Lower leg skin (tissue), 3 donors: ENCODE data around the gene STAG1.

Source experiments
- POLR2A ChIP-seq, 2 donors: fragments of 450-650 bp; IDR thresholded peaks; one replicate each; pipeline ENCODE4 v1.6.1; 2016 to 2017; ENCODE audit warnings: antibody characterized with exemption in 2 of 2, mild to moderate bottlenecking in 1 of 2, moderate library complexity in 1 of 2
- TF ChIP-seq, protein P1 (sequence below), 3 donors: fragments of 450-650 bp; IDR thresholded peaks; one replicate each; pipeline ENCODE4 v1.5.1; 2016; ENCODE audit warnings: antibody characterized with exemption in 3 of 3, mild to moderate bottlenecking in 3 of 3, moderate library complexity in 2 of 3

DNA sequence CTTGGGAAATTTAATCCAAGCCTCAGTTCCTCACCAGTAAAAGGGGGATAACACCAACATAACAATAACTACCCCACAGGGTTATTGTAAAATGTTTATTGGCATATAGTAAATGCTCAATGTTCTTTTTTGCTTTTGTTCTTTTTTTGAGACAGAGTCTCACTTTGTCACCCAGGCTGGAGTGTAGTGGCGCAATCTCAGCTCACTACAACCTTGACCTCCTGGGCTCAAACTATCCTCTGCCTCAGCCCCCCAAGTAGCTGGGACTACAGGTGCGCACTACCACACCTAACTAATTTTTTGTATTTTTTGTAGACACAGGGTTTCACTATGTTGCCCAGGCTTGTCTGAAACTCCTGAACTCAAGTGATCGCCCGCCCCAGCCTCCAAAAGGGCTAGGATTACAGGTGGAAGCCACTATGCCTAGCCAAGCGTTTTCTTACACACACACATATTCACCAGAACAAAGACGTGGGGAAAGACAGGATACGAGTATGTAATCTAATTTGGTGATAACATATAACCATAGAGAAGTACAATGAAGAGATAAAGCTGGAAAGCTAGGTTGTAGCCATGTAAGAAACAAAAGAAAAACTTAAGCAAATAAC lies 11.7 kb downstream of the STAG1 start:
- TF ChIP-seq, protein P1, sequence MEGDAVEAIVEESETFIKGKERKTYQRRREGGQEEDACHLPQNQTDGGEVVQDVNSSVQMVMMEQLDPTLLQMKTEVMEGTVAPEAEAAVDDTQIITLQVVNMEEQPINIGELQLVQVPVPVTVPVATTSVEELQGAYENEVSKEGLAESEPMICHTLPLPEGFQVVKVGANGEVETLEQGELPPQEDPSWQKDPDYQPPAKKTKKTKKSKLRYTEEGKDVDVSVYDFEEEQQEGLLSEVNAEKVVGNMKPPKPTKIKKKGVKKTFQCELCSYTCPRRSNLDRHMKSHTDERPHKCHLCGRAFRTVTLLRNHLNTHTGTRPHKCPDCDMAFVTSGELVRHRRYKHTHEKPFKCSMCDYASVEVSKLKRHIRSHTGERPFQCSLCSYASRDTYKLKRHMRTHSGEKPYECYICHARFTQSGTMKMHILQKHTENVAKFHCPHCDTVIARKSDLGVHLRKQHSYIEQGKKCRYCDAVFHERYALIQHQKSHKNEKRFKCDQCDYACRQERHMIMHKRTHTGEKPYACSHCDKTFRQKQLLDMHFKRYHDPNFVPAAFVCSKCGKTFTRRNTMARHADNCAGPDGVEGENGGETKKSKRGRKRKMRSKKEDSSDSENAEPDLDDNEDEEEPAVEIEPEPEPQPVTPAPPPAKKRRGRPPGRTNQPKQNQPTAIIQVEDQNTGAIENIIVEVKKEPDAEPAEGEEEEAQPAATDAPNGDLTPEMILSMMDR (IDR thresholded peaks at IDR 0.05) = no peak
- no peak for TF ChIP-seq POLR2A (IDR thresholded peaks at IDR 0.05)
